ENCODE results near the gene ERMP1.

- TF ChIP-seq CTCF (conservative IDR thresholded peaks at IDR 0.05; ENCODE audit: low read length), result no peak
- TF ChIP-seq EZH2phosphoT487 (IDR thresholded peaks at IDR 0.05; ENCODE audit: borderline replicate concordance), result no peak
Observed at GRCh38 chr9:5778805-5779204, 54.1 kb downstream of the ERMP1 start.

Measured in Loucy (cell line).